HG02885 (cell line): Measurements from ENCODE around the gene MRPL44.

Source experiments
- ATAC-seq: cut with Tn5 transposase; IDR thresholded peaks from one replicate; pipeline ENCODE4 v1.9.1; 2021; ENCODE audit warnings: mild to moderate bottlenecking; ENCODE audit not compliant: unreplicated experiment, poor library complexity

Gene MRPL44

GRCh38 chr2:223935459-223936125 is 21.7 kb upstream of the MRPL44 start:
- ATAC-seq, result no peak

- peak; percentile 25 for ATAC-seq
Observed at GRCh38 chr2:223936862-223937326, 20.4 kb upstream of the MRPL44 start.

GRCh38 chr2:223937535-223937934 is 19.7 kb upstream of the MRPL44 start:
- ATAC-seq, result no peak

GRCh38 chr2:223939438-223939837 is 17.8 kb upstream of the MRPL44 start:
- ATAC-seq, result peak; percentile 27

GRCh38 chr2:223941579-223942277 is 15.5 kb upstream of the MRPL44 start:
- peak; percentile 68 for ATAC-seq

GRCh38 chr2:223943135-223943534 is 14.1 kb upstream of the MRPL44 start:
- no peak for ATAC-seq

GRCh38 chr2:223943561-223944008 is 13.7 kb upstream of the MRPL44 start:
- ATAC-seq, result no peak

- peak; percentile 15 for ATAC-seq
Observed at GRCh38 chr2:223944166-223944702, 13.0 kb upstream of the MRPL44 start.

GRCh38 chr2:223944703-223945531 is 12.3 kb upstream of the MRPL44 start, which contains the start of gene WDFY1:
WDFY1 (minus strand) TSS chr2:223945335; CDS start chr2:223945284, 51 bp downstream.
- peak; percentile 74 for ATAC-seq

- no peak for ATAC-seq
Observed at GRCh38 chr2:223945755-223946154, 11.5 kb upstream of the MRPL44 start.

GRCh38 chr2:223947711-223948205 is 9.5 kb upstream of the MRPL44 start:
- no peak for ATAC-seq

- no peak for ATAC-seq
Observed at GRCh38 chr2:223949241-223949840, 7.9 kb upstream of the MRPL44 start.

- no peak for ATAC-seq
Observed at GRCh38 chr2:223950448-223951347, 6.6 kb upstream of the MRPL44 start.

GRCh38 chr2:223952280-223952968 is 4.8 kb upstream of the MRPL44 start:
- ATAC-seq, result peak; percentile 54

GRCh38 chr2:223954401-223954800 is 2.9 kb upstream of the MRPL44 start:
- ATAC-seq, result no peak

- ATAC-seq, result peak; percentile 35
Observed at GRCh38 chr2:223956300-223956699, 963 bp upstream of the MRPL44 start.

GRCh38 chr2:223959688-223960087 is 2.4 kb downstream of the MRPL44 start:
- no peak for ATAC-seq

GRCh38 chr2:223967981-223968380 is 10.7 kb downstream of the MRPL44 start:
- ATAC-seq, result no peak
